Rectal smooth muscle tissue (tissue), 1 donor: ENCODE data around the gene RBM28.

Source experiments
- H3K27ac ChIP-seq: one replicate; pipeline ENCODE4 v1.7.0; 2013; ENCODE audit warnings: low read depth, low read length, inconsistent platforms
- H3K27me3 ChIP-seq: one replicate; pipeline ENCODE4 v1.7.0; 2013; ENCODE audit warnings: low read length; ENCODE audit not compliant: control insufficient read depth, insufficient read depth
- H3K36me3 ChIP-seq: one replicate; pipeline ENCODE4 v1.7.0; 2013; ENCODE audit warnings: low read length; ENCODE audit not compliant: control insufficient read depth, insufficient read depth
- H3K4me1 ChIP-seq: one replicate; pipeline ENCODE4 v1.7.0; 2013; ENCODE audit warnings: low read length; ENCODE audit not compliant: control insufficient read depth, insufficient read depth
- H3K4me3 ChIP-seq: one replicate; pipeline ENCODE4 v1.7.0; 2013; ENCODE audit warnings: low read length
- H3K9ac ChIP-seq: one replicate; pipeline ENCODE4 v1.7.0; 2013; ENCODE audit warnings: low read length

The RBM28 gene

GRCh38 chr7:128322040-128322643 is 21.6 kb downstream of the RBM28 start:
- no peak overlapping the region for H3K9ac ChIP-seq
- H3K27me3 ChIP-seq = no peaks in the 10 kb centered on the region
- H3K4me1 ChIP-seq = no peaks in the 10 kb centered on the region
- H3K27ac ChIP-seq = no peak overlapping the region
- H3K36me3 ChIP-seq = peaks cover 27% of the 10 kb centered on the region
- H3K4me3 ChIP-seq = no peak overlapping the region

DNA sequence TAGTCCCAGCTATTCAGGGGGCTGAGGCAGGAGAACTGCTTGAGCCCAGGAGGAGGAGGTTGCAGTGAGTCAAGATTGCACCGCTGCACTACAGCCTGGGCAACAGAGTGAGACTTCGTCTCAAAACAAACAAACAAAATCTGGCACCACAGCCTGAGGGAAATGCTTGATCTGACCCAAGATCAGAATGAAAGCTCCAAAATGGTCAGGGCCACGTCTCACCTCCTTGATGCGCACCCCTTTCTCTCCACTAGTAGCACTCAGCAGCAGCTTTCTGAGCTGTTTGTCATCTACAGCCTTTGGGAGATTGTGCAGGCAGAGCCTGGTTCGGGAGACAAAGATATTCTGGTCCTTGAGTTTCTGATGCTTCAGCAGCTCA is 22.7 kb downstream of the RBM28 start:
- no peaks in the 10 kb centered on the region for H3K27me3 ChIP-seq
- peaks cover 31% of the 10 kb centered on the region for H3K36me3 ChIP-seq
- no peak overlapping the region for H3K27ac ChIP-seq

DNA sequence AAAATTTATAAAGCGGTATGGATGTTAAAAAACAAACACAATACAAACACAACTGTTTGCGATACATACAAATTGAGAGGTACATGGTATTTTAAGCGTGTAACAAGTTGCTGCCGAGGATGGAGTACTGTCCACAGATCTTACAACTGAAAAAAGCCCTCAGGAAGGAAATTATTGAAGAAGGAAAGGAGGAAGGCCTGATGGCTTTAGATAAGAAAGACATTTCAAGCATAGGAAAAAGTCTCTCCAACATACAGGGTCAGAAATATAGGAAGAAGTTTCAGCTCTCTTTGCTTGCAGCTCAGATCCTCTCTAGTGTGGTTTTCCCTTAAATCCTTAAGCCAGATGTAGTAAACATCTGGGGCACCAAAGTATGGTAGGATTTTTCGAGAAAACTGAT is 25.0 kb downstream of the RBM28 start:
- H3K9ac ChIP-seq = no peak overlapping the region
- H3K4me1 ChIP-seq = no peaks in the 10 kb centered on the region
- H3K4me3 ChIP-seq = no peak overlapping the region
- peaks cover 21% of the 10 kb centered on the region for H3K36me3 ChIP-seq
- no peak overlapping the region for H3K27ac ChIP-seq
- H3K27me3 ChIP-seq = no peaks in the 10 kb centered on the region

More for the DNA sequence above, 22.7 kb downstream of the RBM28 start:
- no peak overlapping the region for H3K9ac ChIP-seq
- no peak overlapping the region for H3K4me3 ChIP-seq
- no peaks in the 10 kb centered on the region for H3K4me1 ChIP-seq

DNA sequence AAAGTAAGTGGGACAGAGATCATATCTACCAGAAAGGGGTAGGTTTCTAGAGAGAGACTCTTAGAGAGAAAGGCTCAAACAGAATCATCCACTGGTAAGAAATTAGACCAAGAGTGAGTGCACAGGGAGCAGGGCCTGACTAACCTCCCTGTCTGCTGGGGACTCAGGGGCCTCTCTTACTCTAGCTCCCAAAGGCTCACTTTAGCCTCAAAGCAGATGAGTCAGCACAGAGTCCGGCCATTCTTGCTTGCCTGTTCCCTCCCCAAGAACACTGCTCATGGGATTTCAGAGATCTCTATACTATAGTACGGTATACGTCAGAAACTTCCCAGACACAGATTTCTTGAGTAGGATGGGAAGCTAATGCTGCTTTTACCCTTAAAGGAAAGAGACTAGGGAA is 32.7 kb downstream of the RBM28 start:
- no peak overlapping the region for H3K4me3 ChIP-seq
- no peaks in the 10 kb centered on the region for H3K4me1 ChIP-seq
- H3K9ac ChIP-seq = no peak overlapping the region
- H3K27ac ChIP-seq = no peak overlapping the region
- no peaks in the 10 kb centered on the region for H3K27me3 ChIP-seq
- peaks cover 36% of the 10 kb centered on the region for H3K36me3 ChIP-seq

- Histone ChIP-seq H3K4me1 (no peaks in the 10 kb centered on the region), H3K27me3 (no peaks in the 10 kb centered on the region), H3K4me3 (no peak overlapping the region), H3K27ac (no peak overlapping the region), H3K9ac (no peak overlapping the region), H3K36me3 (peaks cover 35% of the 10 kb centered on the region)
Measured at GRCh38 chr7:128310499-128310898, 33.2 kb downstream of the RBM28 start.

DNA sequence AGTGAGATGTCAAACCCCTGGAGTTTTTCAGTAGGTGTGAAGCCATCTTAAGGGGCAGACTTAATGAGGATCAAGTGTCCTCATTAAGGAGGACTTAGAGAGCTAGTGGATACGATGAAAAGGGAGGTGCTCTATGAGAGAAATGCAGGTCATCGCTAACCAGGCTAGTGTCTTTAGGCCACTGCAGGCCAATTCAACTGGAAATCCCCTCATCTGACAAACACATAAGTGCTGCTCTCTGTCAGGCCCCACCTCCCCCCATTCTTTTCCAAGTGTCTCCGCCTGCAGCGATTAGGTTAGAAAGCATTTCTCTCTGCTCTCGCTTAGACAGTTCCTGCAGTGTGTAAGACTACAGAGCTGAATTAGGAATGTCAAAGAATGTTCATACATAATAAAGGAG is 33.7 kb downstream of the RBM28 start:
- no peak overlapping the region for H3K4me3 ChIP-seq
- H3K4me1 ChIP-seq = no peaks in the 10 kb centered on the region
- H3K36me3 ChIP-seq = peaks cover 32% of the 10 kb centered on the region
- H3K9ac ChIP-seq = no peak overlapping the region
- H3K27me3 ChIP-seq = no peaks in the 10 kb centered on the region
- no peak overlapping the region for H3K27ac ChIP-seq

GRCh38 chr7:128309124-128309523 is 34.6 kb downstream of the RBM28 start:
- Histone ChIP-seq H3K9ac (no peak overlapping the region), H3K27me3 (no peaks in the 10 kb centered on the region), H3K36me3 (peaks cover 34% of the 10 kb centered on the region), H3K4me3 (no peak overlapping the region), H3K4me1 (peaks cover 2% of the 10 kb centered on the region), H3K27ac (no peak overlapping the region)

DNA sequence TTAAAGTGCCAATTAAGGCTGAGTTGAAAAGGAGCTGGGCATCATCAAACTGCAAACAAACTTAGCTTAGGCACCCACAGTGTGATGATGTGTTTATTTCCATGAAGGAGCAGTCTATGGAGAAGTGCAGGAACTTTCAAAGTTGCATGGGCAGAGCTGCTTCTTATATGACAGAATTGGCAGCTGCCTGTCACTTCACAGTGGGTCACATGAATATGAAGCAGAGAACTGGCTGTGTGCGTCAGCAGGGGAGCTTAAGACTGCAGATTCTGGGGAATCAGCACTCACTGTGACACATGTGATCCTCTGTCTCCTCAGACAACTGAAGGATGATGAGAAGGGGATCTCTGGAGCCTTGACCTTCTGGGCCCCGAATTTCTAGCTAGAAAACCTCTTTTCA is 36.6 kb downstream of the RBM28 start:
- Histone ChIP-seq H3K27ac (no peak overlapping the region), H3K36me3 (peaks cover 24% of the 10 kb centered on the region)

DNA sequence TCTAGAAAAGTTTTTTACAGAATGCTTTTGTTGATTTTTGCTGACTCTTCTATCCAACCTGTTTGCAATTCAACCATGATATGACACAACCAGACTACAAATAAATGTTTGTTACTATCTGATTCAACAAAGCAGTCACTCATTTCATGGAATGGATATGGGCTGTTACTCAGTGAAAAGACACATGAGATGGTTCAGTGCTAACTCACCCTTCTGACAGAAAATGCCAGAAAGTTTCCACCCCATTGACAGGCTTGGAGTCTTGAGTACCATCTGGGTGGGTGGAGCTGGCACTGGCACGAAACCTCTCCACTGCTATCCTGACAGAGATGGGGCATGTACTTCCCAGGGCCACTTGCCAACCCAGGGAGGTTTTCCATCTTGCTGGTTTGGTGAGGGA is 39.5 kb downstream of the RBM28 start:
- no peak overlapping the region for H3K9ac ChIP-seq
- H3K27ac ChIP-seq = no peak overlapping the region
- no peak overlapping the region for H3K4me3 ChIP-seq
- H3K27me3 ChIP-seq = no peaks in the 10 kb centered on the region
- H3K4me1 ChIP-seq = peaks cover 2% of the 10 kb centered on the region
- H3K36me3 ChIP-seq = peaks cover 15% of the 10 kb centered on the region

More for the DNA sequence above, 36.6 kb downstream of the RBM28 start:
- Histone ChIP-seq H3K9ac (no peak overlapping the region), H3K27me3 (no peaks in the 10 kb centered on the region), H3K4me1 (peaks cover 2% of the 10 kb centered on the region), H3K4me3 (no peak overlapping the region)

- Histone ChIP-seq H3K27ac (no peak overlapping the region), H3K9ac (no peak overlapping the region)
Measured at GRCh38 chr7:128303643-128304042, 40.1 kb downstream of the RBM28 start.

GRCh38 chr7:128303133-128303532 is 40.6 kb downstream of the RBM28 start:
- H3K27ac ChIP-seq = no peak overlapping the region

More at GRCh38 chr7:128303643-128304042, 40.1 kb downstream of the RBM28 start:
- Histone ChIP-seq H3K4me1 (peaks cover 2% of the 10 kb centered on the region), H3K27me3 (no peaks in the 10 kb centered on the region), H3K4me3 (no peak overlapping the region), H3K36me3 (peaks cover 13% of the 10 kb centered on the region)

GRCh38 chr7:128302139-128302538 is 41.6 kb downstream of the RBM28 start:
- Histone ChIP-seq H3K4me1 (peaks cover 2% of the 10 kb centered on the region), H3K36me3 (peaks cover 7% of the 10 kb centered on the region), H3K27me3 (no peaks in the 10 kb centered on the region), H3K9ac (no peak overlapping the region), H3K27ac (no peak overlapping the region), H3K4me3 (no peak overlapping the region)

More at GRCh38 chr7:128303133-128303532, 40.6 kb downstream of the RBM28 start:
- Histone ChIP-seq H3K4me3 (no peak overlapping the region), H3K27me3 (no peaks in the 10 kb centered on the region), H3K9ac (no peak overlapping the region), H3K4me1 (peaks cover 2% of the 10 kb centered on the region), H3K36me3 (peaks cover 10% of the 10 kb centered on the region)

DNA sequence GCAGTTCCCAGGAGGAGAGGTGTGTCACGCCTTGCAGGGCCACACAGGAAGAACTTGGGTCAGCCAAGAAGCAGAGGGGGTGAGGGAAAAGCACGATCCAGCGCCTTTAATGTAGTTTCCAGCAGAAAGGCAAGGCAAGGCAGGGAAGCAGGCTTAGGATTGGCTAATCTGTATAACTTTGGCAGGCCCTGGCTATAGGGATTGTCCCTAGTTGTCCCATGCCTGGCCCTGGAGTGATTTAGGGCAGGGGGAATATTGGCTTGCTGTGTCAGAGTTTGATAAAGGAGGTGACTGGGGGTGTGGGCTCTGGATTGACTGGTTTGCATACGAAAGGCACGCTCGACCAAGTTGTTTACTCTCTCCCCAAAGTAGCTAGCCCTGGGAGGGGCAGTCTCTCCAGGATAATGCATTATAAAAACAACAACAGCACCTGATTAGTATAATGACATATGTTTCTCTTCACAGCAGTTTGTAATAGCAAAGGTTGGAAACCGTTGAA is 44.5 kb downstream of the RBM28 start:
- Histone ChIP-seq H3K4me1 (no peaks in the 10 kb centered on the region), H3K9ac (no peak overlapping the region), H3K4me3 (no peak overlapping the region), H3K27me3 (no peaks in the 10 kb centered on the region), H3K36me3 (peaks cover under 1% of the 10 kb centered on the region), H3K27ac (no peak overlapping the region)
